Activated CD4-positive, CD25-positive, alpha-beta regulatory T cell treated with anti-CD3 and anti-CD28 coated beads, Interleukin-2, amount 50 U/mL, for 72 hours (primary cell): ENCODE results near the gene TRERF1.

Source experiments
- DNase-seq: peaks from one replicate; pipeline ENCODE4 v3.0.0; 2021

TRERF1 gene

GRCh38 chr6:42179261-42179944 lies 272.3 kb downstream of the TRERF1 start:
- no peak for DNase-seq

GRCh38 chr6:42177514-42178364 lies 274.0 kb downstream of the TRERF1 start:
- DNase-seq, result no peak

GRCh38 chr6:42176981-42177380 lies 274.7 kb downstream of the TRERF1 start:
- no peak for DNase-seq

- no peak for DNase-seq
Measured at GRCh38 chr6:42175860-42176259, 275.9 kb downstream of the TRERF1 start.
